ENCODE results near the gene UROC1. TPM values are rescaled to one million over a fixed set of nuclear protein-coding genes. Genes with fewer than 3 reads are reported as not detected.

The UROC1 gene
- total RNA-seq, 3 donors from 2014 or later, result not detected

DNA sequence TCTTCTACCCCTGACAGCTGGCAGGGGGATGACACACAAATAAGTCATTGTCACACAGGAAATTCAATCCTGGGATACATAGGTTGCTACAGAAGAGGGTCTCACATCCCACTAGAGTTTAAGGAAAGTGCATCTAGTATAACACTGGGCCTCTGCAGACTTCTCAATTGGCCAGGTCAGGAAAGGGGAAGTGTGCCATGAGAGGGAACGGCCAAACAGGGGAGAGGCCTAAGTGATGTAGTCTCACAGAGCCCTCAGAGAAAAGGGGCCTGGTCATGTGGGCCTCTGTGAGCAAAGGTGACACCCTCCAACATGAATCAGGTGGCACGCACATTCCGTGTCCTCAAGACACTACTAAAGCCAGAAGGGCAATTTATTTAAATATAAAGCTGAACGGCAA is 53.1 kb downstream of the UROC1 start:
- DNase-seq (ENCODE audit: low spot score in 2 of 2), result no peak
- peaks cover 4% of the 10 kb centered on the region for H3K36me3 ChIP-seq
- H3K9me3 ChIP-seq, result no peaks in the 10 kb centered on the region
- H3K4me1 ChIP-seq, result no peaks in the 10 kb centered on the region
- no peaks in the 10 kb centered on the region for H3K27me3 ChIP-seq
- no peak overlapping the region for H3K4me3 ChIP-seq
- no peak overlapping the region for H3K27ac ChIP-seq
- intact Hi-C loops (cut with DNase I; ENCODE audit: low total_unique reads), result no loop called here
- TF ChIP-seq POLR2AphosphoS5 (IDR thresholded peaks at IDR 0.05) (no peak), CTCF (IDR thresholded peaks at IDR 0.05) (no peak), POLR2A (IDR thresholded peaks at IDR 0.05) (no peak)

- Histone ChIP-seq H3K4me1 (no peaks in the 10 kb centered on the region), H3K27ac (no peak overlapping the region), H3K4me3 (no peak overlapping the region), H3K9me3 (no peaks in the 10 kb centered on the region), H3K36me3 (peaks cover 4% of the 10 kb centered on the region), H3K27me3 (no peaks in the 10 kb centered on the region)
- intact Hi-C loops (cut with DNase I; ENCODE audit: low total_unique reads), result no loop called here
- no peak for DNase-seq (ENCODE audit: low spot score in 2 of 2)
- TF ChIP-seq POLR2AphosphoS5 (IDR thresholded peaks at IDR 0.05), result no peak
Observed at GRCh38 chr3:126464093-126464492, 53.5 kb downstream of the UROC1 start.

- DNase-seq (ENCODE audit: low spot score in 2 of 2), result no peak
- intact Hi-C loops (cut with DNase I; ENCODE audit: low total_unique reads), result no loop called here
- H3K27ac ChIP-seq, result no peak overlapping the region
- no peak overlapping the region for H3K4me3 ChIP-seq
- peaks cover under 1% of the 10 kb centered on the region for H3K36me3 ChIP-seq
- no peaks in the 10 kb centered on the region for H3K9me3 ChIP-seq
- TF ChIP-seq POLR2A (IDR thresholded peaks at IDR 0.05) (no peak), POLR2AphosphoS5 (IDR thresholded peaks at IDR 0.05) (no peak), CTCF (IDR thresholded peaks at IDR 0.05) (no peak)
- H3K4me1 ChIP-seq, result no peaks in the 10 kb centered on the region
- H3K27me3 ChIP-seq, result no peaks in the 10 kb centered on the region
Observed at GRCh38 chr3:126463521-126463920, 54.1 kb downstream of the UROC1 start.

DNA sequence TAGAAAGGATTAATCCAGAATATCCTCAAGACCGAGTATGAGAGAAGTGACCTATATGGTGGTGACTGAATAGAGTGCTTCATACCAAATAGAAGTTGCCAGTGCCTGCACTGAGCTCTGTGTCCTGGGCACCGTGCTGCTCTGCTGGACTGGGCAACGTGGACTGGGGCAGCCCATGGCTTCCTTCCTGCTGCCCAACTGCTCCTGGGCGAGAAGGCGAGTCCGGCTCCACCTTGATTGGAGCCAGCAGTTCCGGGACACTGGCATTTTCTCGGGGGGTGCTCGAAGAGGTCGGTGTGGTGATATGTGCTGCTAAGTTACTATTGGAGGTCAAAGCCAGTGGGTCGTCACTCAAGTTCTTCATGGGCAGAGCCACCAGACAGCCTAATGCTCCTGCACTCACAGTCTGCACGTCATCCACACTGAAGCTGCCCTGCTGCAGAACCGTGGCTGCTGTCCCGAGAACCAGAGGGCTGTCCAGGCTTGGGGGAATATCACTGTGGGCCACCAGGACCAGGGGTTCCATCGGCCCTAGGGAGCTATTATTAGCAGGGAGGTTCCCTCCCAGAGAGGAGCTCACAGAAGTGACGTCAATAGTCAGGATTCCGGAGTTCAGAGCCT is 56.0 kb downstream of the UROC1 start:
- no peaks in the 10 kb centered on the region for H3K27me3 ChIP-seq
- H3K9me3 ChIP-seq, result no peaks in the 10 kb centered on the region
- no peaks in the 10 kb centered on the region for H3K4me1 ChIP-seq
- DNase-seq (ENCODE audit: low spot score in 2 of 2), result no peak
- no peaks in the 10 kb centered on the region for H3K36me3 ChIP-seq
- no peak overlapping the region for H3K27ac ChIP-seq
- no peak overlapping the region for H3K4me3 ChIP-seq
- intact Hi-C loops (cut with DNase I; ENCODE audit: low total_unique reads), result no loop called here
- TF ChIP-seq POLR2AphosphoS5 (IDR thresholded peaks at IDR 0.05), result no peak
- TF ChIP-seq CTCF (IDR thresholded peaks at IDR 0.05), result no peak
- no peak for TF ChIP-seq POLR2A (IDR thresholded peaks at IDR 0.05)

GRCh38 chr3:126460381-126460780 is 57.2 kb downstream of the UROC1 start:
- TF ChIP-seq POLR2AphosphoS5 (IDR thresholded peaks at IDR 0.05) (no peak), CTCF (IDR thresholded peaks at IDR 0.05) (no peak), POLR2A (IDR thresholded peaks at IDR 0.05) (no peak)
- Histone ChIP-seq H3K27ac (no peak overlapping the region), H3K4me3 (no peak overlapping the region), H3K27me3 (no peaks in the 10 kb centered on the region), H3K4me1 (no peaks in the 10 kb centered on the region), H3K9me3 (no peaks in the 10 kb centered on the region), H3K36me3 (no peaks in the 10 kb centered on the region)
- intact Hi-C loops (cut with DNase I; ENCODE audit: low total_unique reads), result no loop called here
- DNase-seq (ENCODE audit: low spot score in 2 of 2), result no peak

DNA sequence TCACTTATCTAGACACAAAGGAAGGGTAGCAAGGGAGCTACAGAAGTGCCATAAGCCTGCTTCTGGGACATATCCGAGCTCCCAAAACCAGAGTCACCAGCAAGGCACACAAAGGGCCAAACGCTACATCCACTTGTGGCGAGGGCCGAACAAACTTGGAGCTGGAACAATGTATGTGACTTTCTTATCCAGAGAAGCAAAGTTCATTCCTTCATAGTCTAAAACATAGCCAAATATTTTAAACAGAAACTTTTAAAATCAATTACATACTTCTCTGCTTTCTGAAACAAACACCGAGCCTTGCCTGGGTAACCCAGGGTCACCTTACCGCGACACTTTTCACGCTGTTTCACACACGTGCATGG is 57.8 kb downstream of the UROC1 start:
- H3K27me3 ChIP-seq, result no peaks in the 10 kb centered on the region
- no peaks in the 10 kb centered on the region for H3K36me3 ChIP-seq
- DNase-seq (ENCODE audit: low spot score in 2 of 2), result no peak
- TF ChIP-seq POLR2AphosphoS5 (IDR thresholded peaks at IDR 0.05), result no peak
- no peak for TF ChIP-seq CTCF (IDR thresholded peaks at IDR 0.05)
- no peak for TF ChIP-seq POLR2A (IDR thresholded peaks at IDR 0.05)
- H3K9me3 ChIP-seq, result no peaks in the 10 kb centered on the region
- no peak overlapping the region for H3K4me3 ChIP-seq
- intact Hi-C loops (cut with DNase I; ENCODE audit: low total_unique reads), result no loop called here
- H3K4me1 ChIP-seq, result no peaks in the 10 kb centered on the region
- H3K27ac ChIP-seq, result peak overlapping the region in 1 of 2 donors; percentile 4

All from breast epithelium (tissue), 4 donors.